HCT116 (cell line): ENCODE data around the gene HFE. TPM values are rescaled to one million over a fixed set of nuclear protein-coding genes. Genes with fewer than 3 reads are reported as not detected.

Source experiments
- ATAC-seq: fragments of 200-7000 bp; cut with Tn5 transposase; 2 replicates; pipeline ENCODE4 v1.9.1; 2020; ENCODE audit warnings: mild to moderate bottlenecking, moderate library complexity
- BruUV-seq: library from RNA; stranded (reverse); fragments of 400-500 nt; replicated peaks from 2 replicates; lab custom pipeline; 2021; lab: Mats Ljungman, UMichigan
- CTCF ChIA-PET: fragments of 300-600 bp; sonication (Branson Sonifier 250); formaldehyde crosslinking; loops from one replicate; lab custom pipeline; 2021; ENCODE audit warnings: antibody characterized with exemption; lab: Charles Lee
- POLR2A ChIA-PET: fragments of 300-600, 350-600 bp; sonication (Branson Sonifier 250); formaldehyde crosslinking; loops from one replicate; lab custom pipeline; 2021; ENCODE audit warnings: antibody characterized with exemption; lab: Charles Lee
- RAD21 ChIA-PET, 2 experiments: fragments of 300-600 bp; sonication (Branson Sonifier 250); formaldehyde crosslinking; loops; one replicate each; lab custom pipeline; 2023; ENCODE audit warnings: low total read pairs in 2 of 2; ENCODE audit not compliant: uncharacterized antibody in 2 of 2, unreplicated experiment in 2 of 2, low non-redundant PET in 1 of 2; lab: Charles Lee
- DNase-seq: peaks from one replicate; pipeline ENCODE4 v3.0.0-alpha.2; 2010; ENCODE audit warnings: low read depth, low spot score
- H2AFZ ChIP-seq: fragments of 200-600 bp; shearing (Covaris generic), sonication (generic); 2 replicates; pipeline ENCODE4 v1.6.1; 2017; ENCODE audit warnings: low read depth, mixed run types, mixed read lengths, antibody characterized with exemption, low read length; ENCODE audit not compliant: poor library complexity, severe bottlenecking
- H3K27ac ChIP-seq: 2 replicates; pipeline ENCODE4 v1.5.1; 2012; ENCODE audit warnings: low read depth, low read length
- H3K27me3 ChIP-seq: fragments of 200-600 bp; sonication (generic); 2 replicates; pipeline ENCODE4 v1.6.1; 2016; ENCODE audit warnings: mixed run types, low read length, mixed read lengths; ENCODE audit not compliant: insufficient read depth
- H3K36me3 ChIP-seq, 2 experiments: fragments of 200-500 bp in 1 of 2; fragments of 200-600 bp in 1 of 2; sonication (Bioruptor generic) in 1 of 2; sonication (generic) in 1 of 2; 2 replicates each; pipeline versions ENCODE4 v1.5.1 to v1.6.1; 2014 to 2016; ENCODE audit warnings: low read length in 2 of 2, inconsistent platforms in 1 of 2, mixed read lengths in 1 of 2, mixed run types in 1 of 2; ENCODE audit not compliant: insufficient read depth in 2 of 2, control insufficient read depth in 1 of 2
- H3K4me1 ChIP-seq, 2 experiments: fragments of 200-600 bp in 1 of 2; sonication (generic) in 1 of 2; 2 replicates each; pipeline versions ENCODE4 v1.5.1 to v1.6.1; 2012 to 2017; ENCODE audit warnings: low read length in 2 of 2, inconsistent platforms in 1 of 2, mild to moderate bottlenecking in 1 of 2, mixed read lengths in 1 of 2, mixed run types in 1 of 2, moderate library complexity in 1 of 2; ENCODE audit not compliant: insufficient read depth in 2 of 2, control insufficient read depth in 1 of 2
- H3K4me2 ChIP-seq: fragments of 200-600 bp; sonication (generic); 2 replicates; pipeline ENCODE4 v1.6.1; 2017; ENCODE audit warnings: mixed run types, low read length, mixed read lengths
- H3K4me3 ChIP-seq, 2 experiments: fragments of 200-600 bp in 1 of 2; sonication (generic) in 1 of 2; replicated peaks in 1 of 2; 2 replicates each; pipeline ENCODE4 v1.5.1; 2011 to 2016; ENCODE audit warnings: low read length in 2 of 2, control low read depth in 1 of 2, low read depth in 1 of 2, mild to moderate bottlenecking in 1 of 2, mixed read lengths in 1 of 2, mixed run types in 1 of 2
- H3K79me2 ChIP-seq: fragments of 200-600 bp; sonication (generic); 2 replicates; pipeline ENCODE4 v1.6.1; 2017; ENCODE audit warnings: mild to moderate bottlenecking, mixed run types, low read length, moderate library complexity, mixed read lengths; ENCODE audit not compliant: insufficient read depth
- H3K9ac ChIP-seq: fragments of 200-600 bp; sonication (generic); 2 replicates; pipeline ENCODE4 v1.6.1; 2016; ENCODE audit warnings: low read length, mixed read lengths
- H3K9me2 ChIP-seq: fragments of 200-600 bp; sonication (generic), shearing (Covaris generic); 2 replicates; pipeline ENCODE4 v1.6.1; 2017; ENCODE audit warnings: mixed run types, mild to moderate bottlenecking, moderate library complexity; ENCODE audit not compliant: insufficient read depth
- H3K9me3 ChIP-seq, 2 experiments: fragments of 200-500 bp in 1 of 2; fragments of 200-600 bp in 1 of 2; sonication (Bioruptor generic) in 1 of 2; sonication (generic) in 1 of 2; 2 replicates each; pipeline ENCODE4 v1.6.1; 2014 to 2017; ENCODE audit warnings: low read length in 2 of 2, mixed read lengths in 2 of 2, inconsistent platforms in 1 of 2, low read depth in 1 of 2, mild to moderate bottlenecking in 1 of 2, mixed run types in 1 of 2, moderate library complexity in 1 of 2; ENCODE audit not compliant: control insufficient read depth in 1 of 2, insufficient read depth in 1 of 2
- H4K20me1 ChIP-seq: fragments of 200-600 bp; sonication (generic), shearing (Covaris generic); 2 replicates; pipeline ENCODE4 v1.6.1; 2017; ENCODE audit warnings: mixed run types, mild to moderate bottlenecking, moderate library complexity; ENCODE audit not compliant: insufficient read depth
- CBX3 ChIP-seq: IDR thresholded peaks from 2 replicates; pipeline ENCODE4 v1.6.1; 2012; ENCODE audit warnings: low read depth
- ELF1 ChIP-seq: IDR thresholded peaks from 2 replicates; pipeline ENCODE4 v1.6.1; 2012; ENCODE audit warnings: low read depth, borderline replicate concordance
- JUND ChIP-seq: IDR thresholded peaks from 2 replicates; pipeline ENCODE4 v1.6.1; 2012
- POLR2A ChIP-seq: IDR thresholded peaks from 2 replicates; pipeline ENCODE4 v1.7.0; 2011; ENCODE audit warnings: borderline replicate concordance; ENCODE audit not compliant: insufficient read depth, insufficient read length; ENCODE audit errors: extremely low read depth
- SIN3A ChIP-seq: IDR thresholded peaks from 2 replicates; pipeline ENCODE4 v1.6.1; 2012; ENCODE audit warnings: low read depth
- SP1 ChIP-seq: IDR thresholded peaks from 2 replicates; pipeline ENCODE4 v1.6.1; 2012; ENCODE audit warnings: low read depth
- TCF7L2 ChIP-seq: IDR thresholded peaks from 2 replicates; pipeline ENCODE4 v1.7.0; 2011; ENCODE audit warnings: borderline replicate concordance, inconsistent platforms; ENCODE audit not compliant: insufficient read depth, insufficient read length; ENCODE audit errors: extremely low read depth
- YY1 ChIP-seq: IDR thresholded peaks from 2 replicates; pipeline ENCODE4 v1.6.1; 2011; ENCODE audit warnings: low read length, low read depth, moderate library complexity, mild to moderate bottlenecking; ENCODE audit not compliant: insufficient replicate concordance; ENCODE audit errors: extremely low read depth
- intact Hi-C: fragments of 100-400 bp; cut with micrococcal nuclease; formaldehyde crosslinking; loops from 2 replicates; pipeline ENCODE4 v1.10.0; 2022
- total RNA-seq: library from RNA; stranded (reverse); gene quantifications from one replicate; pipeline ENCODE4 v1.2.1, GENCODE V29; 2021; ENCODE audit not compliant: unreplicated experiment
- TF ChIP-seq, protein P1 (sequence below): IDR thresholded peaks from 2 replicates; pipeline ENCODE4 v1.6.1; 2012
- TF ChIP-seq, protein P2 (sequence below): IDR thresholded peaks from 2 replicates; pipeline ENCODE4 v1.6.1; 2012; ENCODE audit warnings: low read depth
- TF ChIP-seq, protein P3 (sequence below): IDR thresholded peaks from 2 replicates; pipeline ENCODE4 v1.6.1; 2012
- TF ChIP-seq, protein P4 (sequence below): IDR thresholded peaks from 2 replicates; pipeline ENCODE4 v1.6.1; 2011; ENCODE audit warnings: mild to moderate bottlenecking, low read length, moderate library complexity; ENCODE audit not compliant: insufficient replicate concordance; ENCODE audit errors: extremely low read depth

HFE gene
- total RNA-seq, 1 experiment from 2014 or later = 9.8 TPM

DNA sequence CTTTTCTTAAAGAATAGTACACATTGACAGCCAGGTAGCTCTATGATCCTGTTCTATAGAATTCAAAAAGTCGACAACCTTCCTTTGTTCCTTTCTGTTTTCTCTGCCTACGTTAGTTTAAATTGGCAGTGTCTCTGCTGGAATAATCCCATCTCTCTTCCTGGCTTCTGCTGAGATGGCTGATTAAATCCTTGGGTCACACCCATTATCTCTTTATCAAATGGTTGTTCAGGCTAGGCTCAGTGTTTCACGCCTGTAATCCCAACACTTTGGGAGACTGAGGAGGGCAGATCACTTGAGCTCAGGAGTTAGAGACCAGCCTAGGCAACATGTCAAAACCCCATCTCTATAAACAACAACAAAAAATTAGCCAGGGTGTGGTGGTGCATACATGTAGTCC lies 44.4 kb downstream of the HFE start:
- intact Hi-C loops = no loop called here
- Histone ChIP-seq H3K4me1 (peaks cover under 1 to 21% of the 10 kb centered on the region in 2 experiments), H3K4me2 (no peak overlapping the region), H3K27me3 (no peaks in the 10 kb centered on the region), H3K4me3 (no peak overlapping the region), H3K9me2 (no peaks in the 10 kb centered on the region), H3K36me3 (no peaks in the 10 kb centered on the region), H3K79me2 (peaks cover 5% of the 10 kb centered on the region; the same call in 1 of the 2 replicates), H4K20me1 (no peaks in the 10 kb centered on the region), H3K27ac (no peak overlapping the region), H3K9ac (no peak overlapping the region), H2AFZ (no peak overlapping the region), H3K9me3 (no peaks in the 10 kb centered on the region)
- ChIA-PET RAD21 (no interaction called here), POLR2A (interaction anchor here (1.6 to 6.1 kb wide), 3 partner anchors 7 to 27 kb away, joined by 10 to 61 read pairs (median 12); a partner anchor contains a TSS), CTCF (no interaction called here)
- TF ChIP-seq, protein P1, sequence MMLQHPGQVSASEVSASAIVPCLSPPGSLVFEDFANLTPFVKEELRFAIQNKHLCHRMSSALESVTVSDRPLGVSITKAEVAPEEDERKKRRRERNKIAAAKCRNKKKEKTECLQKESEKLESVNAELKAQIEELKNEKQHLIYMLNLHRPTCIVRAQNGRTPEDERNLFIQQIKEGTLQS = no peak
- TF ChIP-seq, protein P2, sequence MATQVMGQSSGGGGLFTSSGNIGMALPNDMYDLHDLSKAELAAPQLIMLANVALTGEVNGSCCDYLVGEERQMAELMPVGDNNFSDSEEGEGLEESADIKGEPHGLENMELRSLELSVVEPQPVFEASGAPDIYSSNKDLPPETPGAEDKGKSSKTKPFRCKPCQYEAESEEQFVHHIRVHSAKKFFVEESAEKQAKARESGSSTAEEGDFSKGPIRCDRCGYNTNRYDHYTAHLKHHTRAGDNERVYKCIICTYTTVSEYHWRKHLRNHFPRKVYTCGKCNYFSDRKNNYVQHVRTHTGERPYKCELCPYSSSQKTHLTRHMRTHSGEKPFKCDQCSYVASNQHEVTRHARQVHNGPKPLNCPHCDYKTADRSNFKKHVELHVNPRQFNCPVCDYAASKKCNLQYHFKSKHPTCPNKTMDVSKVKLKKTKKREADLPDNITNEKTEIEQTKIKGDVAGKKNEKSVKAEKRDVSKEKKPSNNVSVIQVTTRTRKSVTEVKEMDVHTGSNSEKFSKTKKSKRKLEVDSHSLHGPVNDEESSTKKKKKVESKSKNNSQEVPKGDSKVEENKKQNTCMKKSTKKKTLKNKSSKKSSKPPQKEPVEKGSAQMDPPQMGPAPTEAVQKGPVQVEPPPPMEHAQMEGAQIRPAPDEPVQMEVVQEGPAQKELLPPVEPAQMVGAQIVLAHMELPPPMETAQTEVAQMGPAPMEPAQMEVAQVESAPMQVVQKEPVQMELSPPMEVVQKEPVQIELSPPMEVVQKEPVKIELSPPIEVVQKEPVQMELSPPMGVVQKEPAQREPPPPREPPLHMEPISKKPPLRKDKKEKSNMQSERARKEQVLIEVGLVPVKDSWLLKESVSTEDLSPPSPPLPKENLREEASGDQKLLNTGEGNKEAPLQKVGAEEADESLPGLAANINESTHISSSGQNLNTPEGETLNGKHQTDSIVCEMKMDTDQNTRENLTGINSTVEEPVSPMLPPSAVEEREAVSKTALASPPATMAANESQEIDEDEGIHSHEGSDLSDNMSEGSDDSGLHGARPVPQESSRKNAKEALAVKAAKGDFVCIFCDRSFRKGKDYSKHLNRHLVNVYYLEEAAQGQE = no peak
- TF ChIP-seq YY1 = no peak
- TF ChIP-seq, protein P3, sequence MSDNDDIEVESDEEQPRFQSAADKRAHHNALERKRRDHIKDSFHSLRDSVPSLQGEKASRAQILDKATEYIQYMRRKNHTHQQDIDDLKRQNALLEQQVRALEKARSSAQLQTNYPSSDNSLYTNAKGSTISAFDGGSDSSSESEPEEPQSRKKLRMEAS = no peak
- TF ChIP-seq CBX3 = no peak
- TF ChIP-seq JUND = no peak
- no peak for TF ChIP-seq TCF7L2
- TF ChIP-seq, protein P4, sequence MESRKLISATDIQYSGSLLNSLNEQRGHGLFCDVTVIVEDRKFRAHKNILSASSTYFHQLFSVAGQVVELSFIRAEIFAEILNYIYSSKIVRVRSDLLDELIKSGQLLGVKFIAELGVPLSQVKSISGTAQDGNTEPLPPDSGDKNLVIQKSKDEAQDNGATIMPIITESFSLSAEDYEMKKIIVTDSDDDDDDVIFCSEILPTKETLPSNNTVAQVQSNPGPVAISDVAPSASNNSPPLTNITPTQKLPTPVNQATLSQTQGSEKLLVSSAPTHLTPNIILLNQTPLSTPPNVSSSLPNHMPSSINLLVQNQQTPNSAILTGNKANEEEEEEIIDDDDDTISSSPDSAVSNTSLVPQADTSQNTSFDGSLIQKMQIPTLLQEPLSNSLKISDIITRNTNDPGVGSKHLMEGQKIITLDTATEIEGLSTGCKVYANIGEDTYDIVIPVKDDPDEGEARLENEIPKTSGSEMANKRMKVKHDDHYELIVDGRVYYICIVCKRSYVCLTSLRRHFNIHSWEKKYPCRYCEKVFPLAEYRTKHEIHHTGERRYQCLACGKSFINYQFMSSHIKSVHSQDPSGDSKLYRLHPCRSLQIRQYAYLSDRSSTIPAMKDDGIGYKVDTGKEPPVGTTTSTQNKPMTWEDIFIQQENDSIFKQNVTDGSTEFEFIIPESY = no peak
- no peak for TF ChIP-seq SP1
- TF ChIP-seq SIN3A = no peak
- no peak for TF ChIP-seq POLR2A
- TF ChIP-seq ELF1 = no peak
- ATAC-seq (no peak), DNase-seq (no peak)
- BruUV-seq = no TSS peak
